HepG2 (cell line): Measurements from ENCODE around the gene C20orf204. TPM values are rescaled to one million over a fixed set of nuclear protein-coding genes. Genes with fewer than 3 reads are reported as not detected.

Experiments
- ATAC-seq: fragments of 200-7000 bp; cut with Tn5 transposase; 3 replicates; pipeline ENCODE4 v1.9.1; 2020; ENCODE audit warnings: mild to moderate bottlenecking, moderate library complexity
- BruUV-seq: library from RNA; stranded (reverse); fragments of 400-500 nt; replicated peaks from 2 replicates; lab custom pipeline; 2021; lab: Mats Ljungman, UMichigan
- CTCF ChIA-PET: fragments of 300-600 bp; formaldehyde crosslinking; extraction: SDS; loops from one replicate; lab custom pipeline; 2021; ENCODE audit warnings: low total read pairs, inconsistent platforms, low intra/inter-chr PET ratio; lab: Yijun Ruan, JAX
- POLR2A ChIA-PET: fragments of 350-600 bp; sonication (Branson Sonifier 250); formaldehyde crosslinking; loops from one replicate; lab custom pipeline; 2020; ENCODE audit warnings: antibody characterized with exemption, inconsistent platforms; lab: Yijun Ruan, JAX
- DNase-seq: peaks from one replicate; pipeline ENCODE4 v3.0.0-alpha.2; 2015; ENCODE audit warnings: low spot score
- FAIRE-seq: peaks from 3 replicates; lab custom pipeline; 2011; peaks lifted over from hg19 to GRCh38; lab: Jason Lieb, UNC
- H2AFZ ChIP-seq: one replicate; pipeline ENCODE4 v1.6.1; 2011; ENCODE audit warnings: low read length, inconsistent platforms
- H3K27ac ChIP-seq: fragments of 300-600 bp; 3 replicates; pipeline ENCODE4 v1.8.0; 2011; ENCODE audit warnings: mixed run types, mild to moderate bottlenecking, mixed read lengths, low read length, inconsistent platforms; ENCODE audit not compliant: insufficient read depth; ENCODE audit errors: extremely low read length
- H3K27me3 ChIP-seq, 2 experiments: fragments of 200-600 bp in 1 of 2; 2 replicates in 1 of 2; 3 replicates in 1 of 2; pipeline versions ENCODE4 v1.6.0 to v1.8.0; 2011; ENCODE audit warnings: low read length in 2 of 2, mild to moderate bottlenecking in 2 of 2, moderate library complexity in 2 of 2, inconsistent platforms in 1 of 2; ENCODE audit not compliant: insufficient read depth in 2 of 2, control insufficient read depth in 1 of 2
- H3K36me3 ChIP-seq, 2 experiments: fragments of 200-600 bp in 1 of 2; replicated peaks in 1 of 2; 2 replicates in 1 of 2; 3 replicates in 1 of 2; pipeline versions ENCODE4 v1.5.1 to v1.8.0; 2011; ENCODE audit warnings: low read length in 2 of 2, inconsistent platforms in 1 of 2; ENCODE audit not compliant: insufficient read depth in 2 of 2, control insufficient read depth in 1 of 2
- H3K4me1 ChIP-seq: 2 replicates; pipeline ENCODE4 v1.5.1; 2012; ENCODE audit warnings: low read length, inconsistent platforms; ENCODE audit not compliant: insufficient read depth
- H3K4me2 ChIP-seq: 2 replicates; pipeline ENCODE4 v1.6.0; 2011; ENCODE audit warnings: low read depth, low read length, inconsistent platforms
- H3K4me3 ChIP-seq, 3 experiments: fragments of 200-600 bp in 1 of 3; sonication (generic), shearing (Covaris generic) in 1 of 3; replicated peaks in 1 of 3; 2 replicates each; pipeline ENCODE4 v1.5.1; 2011 to 2016; ENCODE audit warnings: low read length in 3 of 3, inconsistent platforms in 2 of 3, low read depth in 2 of 3, mild to moderate bottlenecking in 2 of 3, control low read depth in 1 of 3, mixed read lengths in 1 of 3; ENCODE audit not compliant: insufficient read depth in 1 of 3
- H3K79me2 ChIP-seq: one replicate; pipeline ENCODE4 v1.6.1; 2011; ENCODE audit warnings: low read length, inconsistent platforms; ENCODE audit not compliant: insufficient read depth
- H3K9ac ChIP-seq: 2 replicates; pipeline ENCODE4 v1.6.0; 2011; ENCODE audit warnings: mild to moderate bottlenecking, low read depth, low read length, inconsistent platforms; ENCODE audit not compliant: insufficient read depth
- H3K9me3 ChIP-seq: 2 replicates; pipeline ENCODE4 v1.5.1; 2012; ENCODE audit warnings: mild to moderate bottlenecking, low read length
- H4K20me1 ChIP-seq: 2 replicates; pipeline ENCODE4 v1.6.0; 2011; ENCODE audit warnings: inconsistent platforms, mild to moderate bottlenecking, low read length, moderate library complexity; ENCODE audit not compliant: insufficient read depth
- ATF7 ChIP-seq, 2 experiments: fragments of 450-650 bp in 1 of 2; sonication (generic) in 1 of 2; formaldehyde crosslinking in 1 of 2; IDR thresholded peaks; 2 replicates each; pipeline versions ENCODE4 v1.4.0 to v1.6.1; 2016 to 2020; ENCODE audit warnings: antibody characterized with exemption in 1 of 2, mild to moderate bottlenecking in 1 of 2, missing genetic modification reagents in 1 of 2
- BHLHE40 ChIP-seq: IDR thresholded peaks from 2 replicates; pipeline ENCODE4 v1.6.1; 2011; ENCODE audit warnings: low read length, improper control_type of control experiment
- DPF2 ChIP-seq: sonication (generic); formaldehyde crosslinking; IDR thresholded peaks from 2 replicates; pipeline ENCODE4 v1.4.0; 2020; ENCODE audit warnings: mild to moderate bottlenecking, low read depth, missing genetic modification reagents, borderline replicate concordance
- EEA1 ChIP-seq: sonication (generic); formaldehyde crosslinking; IDR thresholded peaks from 2 replicates; pipeline ENCODE4 v1.5.1; 2020; ENCODE audit warnings: mild to moderate bottlenecking, missing genetic modification reagents, borderline replicate concordance
- GLI4 ChIP-seq: sonication (generic); formaldehyde crosslinking; IDR thresholded peaks from 2 replicates; pipeline ENCODE4 v1.5.1; 2020; ENCODE audit warnings: missing genetic modification reagents, mild to moderate bottlenecking, moderate library complexity, borderline replicate concordance
- HCFC1 ChIP-seq: fragments of 150-350 bp; IDR thresholded peaks from 2 replicates; pipeline ENCODE4 v1.6.1; 2014; ENCODE audit warnings: low read depth, low read length
- HNRNPL ChIP-seq: fragments of 200-400 bp; formaldehyde crosslinking; IDR thresholded peaks from 2 replicates; pipeline ENCODE4 v1.6.1; 2017; ENCODE audit warnings: mild to moderate bottlenecking, low read depth, low read length
- KDM4B ChIP-seq: sonication (generic); formaldehyde crosslinking; IDR thresholded peaks from 2 replicates; pipeline ENCODE4 v1.4.0; 2020; ENCODE audit warnings: missing genetic modification reagents
- KLF15 ChIP-seq: sonication (generic); formaldehyde crosslinking; IDR thresholded peaks from 2 replicates; pipeline ENCODE4 v1.8.1; 2023; ENCODE audit warnings: borderline replicate concordance, mild to moderate bottlenecking, inconsistent platforms, missing genetic modification reagents, mixed read lengths
- MATR3 ChIP-seq: sonication (generic); formaldehyde crosslinking; IDR thresholded peaks from 2 replicates; pipeline ENCODE4 v1.4.0; 2020; ENCODE audit warnings: missing genetic modification reagents
- MEIS1 ChIP-seq: sonication (generic); formaldehyde crosslinking; IDR thresholded peaks from 2 replicates; pipeline ENCODE4 v1.9.0; 2021; ENCODE audit warnings: mild to moderate bottlenecking, missing genetic modification reagents, moderate library complexity, borderline replicate concordance
- MYC ChIP-seq: sonication (generic); formaldehyde crosslinking; IDR thresholded peaks from 2 replicates; pipeline ENCODE4 v1.9.0; 2021; ENCODE audit warnings: missing genetic modification reagents, borderline replicate concordance
- PATZ1 ChIP-seq: sonication (generic); formaldehyde crosslinking; IDR thresholded peaks from 2 replicates; pipeline ENCODE4 v1.4.0; 2020; ENCODE audit warnings: missing genetic modification reagents
- PHF20 ChIP-seq: sonication (generic); formaldehyde crosslinking; IDR thresholded peaks from 2 replicates; pipeline ENCODE4 v1.5.0; 2020; ENCODE audit warnings: mild to moderate bottlenecking, missing genetic modification reagents
- PHF21A ChIP-seq: sonication (generic); formaldehyde crosslinking; IDR thresholded peaks from 2 replicates; pipeline ENCODE4 v1.5.0; 2020; ENCODE audit warnings: mild to moderate bottlenecking, missing genetic modification reagents
- ZBTB3 ChIP-seq: sonication (generic); formaldehyde crosslinking; IDR thresholded peaks from 2 replicates; pipeline ENCODE4 v1.4.0; 2020; ENCODE audit warnings: low read depth, mild to moderate bottlenecking, moderate library complexity, missing genetic modification reagents, borderline replicate concordance
- ZNF276 ChIP-seq: sonication (generic); formaldehyde crosslinking; IDR thresholded peaks from 2 replicates; pipeline ENCODE4 v1.4.0; 2020; ENCODE audit warnings: mild to moderate bottlenecking, low read depth, missing genetic modification reagents
- ZNF350 ChIP-seq: sonication (generic); formaldehyde crosslinking; IDR thresholded peaks from 2 replicates; pipeline ENCODE4 v1.4.0; 2020; ENCODE audit warnings: mild to moderate bottlenecking, low read depth, missing genetic modification reagents, borderline replicate concordance
- ZNF556 ChIP-seq: sonication (generic); formaldehyde crosslinking; IDR thresholded peaks from 2 replicates; pipeline ENCODE4 v1.4.0; 2020; ENCODE audit warnings: mild to moderate bottlenecking, missing genetic modification reagents, borderline replicate concordance
- WGBS: methylation state at CpG from one replicate; pipeline ENCODE4 v1.1.6; 2017; ENCODE audit warnings: low lambda C conversion rate; 5-methylcytosine and 5-hydroxymethylcytosine counted together
- in situ Hi-C: cut with HindIII; loops from 2 replicates; pipeline ENCODE4 v1.10.0; 2017; ENCODE audit warnings: low pct_unique_long_range_greater_than_20kb; ENCODE audit not compliant: extremely low pct_ligation_motif_present
- intact Hi-C: fragments of 100-400 bp; cut with micrococcal nuclease; formaldehyde crosslinking; loops from one replicate; pipeline ENCODE4 v1.10.0; 2022; ENCODE audit not compliant: unreplicated experiment
- polyA plus RNA-seq, 8 experiments: library from polyadenylated mRNA; depleted of rRNA in 3 of 8; stranded (reverse) in 7 of 8; unstranded in 1 of 8; fragments of >200 nt; fragmentation: Illumina TruSeq in 4 of 8; extraction: Trizol in 4 of 8; gene quantifications; 2 replicates each; pipeline versions ENCODE4 v1.2.1 to v1.2.3, GENCODE V29; 2011 to 2016; ENCODE audit warnings: low read depth in 4 of 8, missing spikeins in 1 of 8, mixed read lengths in 1 of 8; ENCODE audit not compliant: insufficient read depth in 1 of 8
- total RNA-seq, 5 experiments: library from RNA; depleted of rRNA; stranded (reverse); fragments of >200 nt; fragmentation: Illumina TruSeq; extraction: Trizol; gene quantifications; 2 replicates each; pipeline ENCODE4 v1.2.3, GENCODE V29; 2016; ENCODE audit warnings: low read depth in 1 of 5

The C20orf204 gene
- total and polyA plus RNA-seq, 2 of the 13 experiments (the other 11 are each of a cell fraction or from before 2014, with no cell fraction given): 22.1 to 80.0 TPM

- no peaks in the 10 kb centered on the region; a peak in 1 of 5 replicates for H3K27me3 ChIP-seq
- peaks cover 69% of the 10 kb centered on the region for H3K4me1 ChIP-seq
- POLR2A ChIA-PET: interaction anchor here (0.6 to 9.4 kb wide), 8 partner anchors 10 to 393 kb away, joined by 3 to 252 read pairs (median 6); partner anchors contain the start of genes C20orf204, OPRL1, PRPF6 and RGS19
- TF ChIP-seq PATZ1 (CRISPR knock-in tag): 0 out of 2 replicates have a peak, but pooled peaks have one; percentile 28
- TF ChIP-seq ZNF276 (CRISPR knock-in tag): 0 out of 2 replicates have a peak, but pooled peaks have one; percentile 43
- TF ChIP-seq ZNF556 (CRISPR knock-in tag): 0 out of 2 replicates have a peak, but pooled peaks have one; percentile 68
- 0 out of 2 replicates have a peak, but pooled peaks have one; percentile 39 for TF ChIP-seq DPF2 (CRISPR knock-in tag)
- TF ChIP-seq KLF15 (CRISPR knock-in tag): no peak
- 0 out of 2 replicates have a peak, but pooled peaks have one; percentile 16 for TF ChIP-seq BHLHE40
- TF ChIP-seq ZNF350 (CRISPR knock-in tag): no peak
- TF ChIP-seq HNRNPL: peak; percentile 75
- no peak for TF ChIP-seq ZBTB3
- TF ChIP-seq GLI4: no peak
- peak; percentile 53; the same call in 1 of the 2 replicates for TF ChIP-seq MYC (CRISPR knock-in tag)
- TF ChIP-seq EEA1 (CRISPR knock-in tag): 0 out of 2 replicates have a peak, but pooled peaks have one; percentile 43
- peak; percentile 32; the same call in 1 of the 2 replicates for TF ChIP-seq MEIS1 (CRISPR knock-in tag)
- TF ChIP-seq PHF20 (CRISPR knock-in tag): no peak
- no peak for TF ChIP-seq PHF21A (CRISPR knock-in tag)
- TF ChIP-seq ATF7 (IDR thresholded peaks at IDR 0.05): no peak
- 0 out of 2 replicates have a peak, but pooled peaks have one; percentile 48 for TF ChIP-seq ATF7 (CRISPR knock-in tag; IDR thresholded peaks at IDR 0.05)
- TF ChIP-seq KDM4B (CRISPR knock-in tag): no peak
- 0 out of 2 replicates have a peak, but pooled peaks have one; percentile 27 for TF ChIP-seq MATR3 (CRISPR knock-in tag)
- TF ChIP-seq HCFC1: no peak
Measured at GRCh38 chr20:64051561-64052325, 15.8 kb downstream of the C20orf204 start.

More at GRCh38 chr20:64051561-64052325, 15.8 kb downstream of the C20orf204 start:
- Histone ChIP-seq H3K9ac (peak overlapping the region; percentile 79; the same call in 1 of the 2 replicates), H3K36me3 (no peaks in the 10 kb centered on the region), H2AFZ (no peak overlapping the region), H3K27ac (no peak overlapping the region), H3K9me3 (no peaks in the 10 kb centered on the region), H3K4me2 (peak overlapping the region; percentile 98), H3K4me3 (peak overlapping the region in 2 of 3 experiments; percentile 77 to 88; a peak in 3 of 6 replicates), H4K20me1 (no peaks in the 10 kb centered on the region), H3K79me2 (peaks cover 4% of the 10 kb centered on the region)
- BruUV-seq: no TSS peak
- intact Hi-C loops: no loop called here
- 33% methylated on average over 14 of the region's 15 CpGs for WGBS
- FAIRE-seq: no peak
- no peak for DNase-seq
- no peak for ATAC-seq
- CTCF ChIA-PET: no interaction called here
- in situ Hi-C loops: no loop called here
